Panc1 (cell line): ENCODE measurements around the gene DACT1.

Source experiments
- CTCF ChIP-seq: fragments of 450-650 bp; IDR thresholded peaks from 2 replicates; pipeline ENCODE4 v1.5.1; 2017; ENCODE audit warnings: mild to moderate bottlenecking
- POLR2AphosphoS5 ChIP-seq: IDR thresholded peaks from 2 replicates; pipeline ENCODE4 v1.6.1; 2012; ENCODE audit warnings: mild to moderate bottlenecking, low read depth, low read length, moderate library complexity
- REST ChIP-seq, 2 experiments: IDR thresholded peaks; 2 replicates each; pipeline ENCODE4 v1.6.1; 2011 to 2012; ENCODE audit warnings: low read depth in 2 of 2, control low read depth in 1 of 2, low read length in 1 of 2, mild to moderate bottlenecking in 1 of 2, moderate library complexity in 1 of 2; ENCODE audit not compliant: insufficient read depth in 1 of 2
- SIN3A ChIP-seq: IDR thresholded peaks from 2 replicates; pipeline ENCODE4 v1.6.1; 2012; ENCODE audit warnings: low read depth, mild to moderate bottlenecking, low read length, moderate library complexity, borderline replicate concordance; ENCODE audit not compliant: insufficient read depth
- TCF7L2 ChIP-seq: IDR thresholded peaks from 2 replicates; pipeline ENCODE4 v1.6.1; 2011; ENCODE audit warnings: mild to moderate bottlenecking, low read depth, low read length, inconsistent platforms

GRCh38 chr14:58639842-58640484 is 2.2 kb downstream of the DACT1 start:
- TF ChIP-seq CTCF (peak; percentile 71), POLR2AphosphoS5 (no peak), REST (IDR thresholded peaks at IDR 0.05; ENCODE audit: insufficient read depth in 1 of 2, low read depth in 2 of 2, low read length in 1 of 2) (no peak), SIN3A (no peak), TCF7L2 (no peak)
